Measurements from ENCODE around the gene CANT1.
"Not testable (repeated sequence)": the region's sequence is repeated elsewhere in the genome, so short reads cannot be mapped to it uniquely, and the experiment has no call there.

The CANT1 gene

GRCh38 chr17:79027274-79027924 lies 17.8 kb upstream of the CANT1 start:
- no peak for DNase-seq (ENCODE audit: low read depth in 2 of 2)

- DNase-seq (ENCODE audit: low read depth in 2 of 2), result no peak
Observed at GRCh38 chr17:79026376-79027273, 17.1 kb upstream of the CANT1 start.

GRCh38 chr17:79024901-79025737 lies 15.6 kb upstream of the CANT1 start:
- no peak for DNase-seq (ENCODE audit: low read depth in 2 of 2)

GRCh38 chr17:79023886-79024771 lies 14.6 kb upstream of the CANT1 start, which contains the start of gene C1QTNF1:
TSS of gene C1QTNF1 (plus strand) at chr17:79024169. CDS start at chr17:79043969, 19,800 bp downstream.
- DNase-seq (ENCODE audit: low read depth in 2 of 2), result no peak

- no peak for DNase-seq (ENCODE audit: low read depth in 2 of 2)
Observed at GRCh38 chr17:79023180-79023705, 13.7 kb upstream of the CANT1 start.

- no peak for DNase-seq (ENCODE audit: low read depth in 2 of 2)
Observed at GRCh38 chr17:79022507-79022991, 13.0 kb upstream of the CANT1 start.

- DNase-seq (ENCODE audit: low read depth in 2 of 2), result not testable (repeated sequence)
Observed at GRCh38 chr17:79021929-79022328, 12.4 kb upstream of the CANT1 start.

- no peak for DNase-seq (ENCODE audit: low read depth in 2 of 2)
Observed at GRCh38 chr17:79020631-79021301, 11.2 kb upstream of the CANT1 start.

- DNase-seq (ENCODE audit: low read depth in 2 of 2), result peak in 1 of 2 donors; percentile 22
Observed at GRCh38 chr17:79019632-79020584, 10.3 kb upstream of the CANT1 start.

- DNase-seq (ENCODE audit: low read depth in 2 of 2), result no peak
Observed at GRCh38 chr17:79019261-79019631, 9.7 kb upstream of the CANT1 start.

GRCh38 chr17:79018370-79018695 lies 8.8 kb upstream of the CANT1 start:
- DNase-seq (ENCODE audit: low read depth in 2 of 2), result no peak

GRCh38 chr17:79017546-79018369 lies 8.2 kb upstream of the CANT1 start:
- DNase-seq (ENCODE audit: low read depth in 2 of 2), result no peak

- no peak for DNase-seq (ENCODE audit: low read depth in 2 of 2)
Observed at GRCh38 chr17:79014158-79014758, 4.7 kb upstream of the CANT1 start.

- DNase-seq (ENCODE audit: low read depth in 2 of 2), result no peak
Observed at GRCh38 chr17:79012563-79013134, 3.1 kb upstream of the CANT1 start.

GRCh38 chr17:79011451-79012147 lies 2.0 kb upstream of the CANT1 start:
- no peak for DNase-seq (ENCODE audit: low read depth in 2 of 2)

- no peak for DNase-seq (ENCODE audit: low read depth in 2 of 2)
Observed at GRCh38 chr17:79010304-79010646, 711 bp upstream of the CANT1 start.
